Hematopoietic multipotent progenitor cell treated with erythropoietin and hydrocortisone succinate and interleukin-3 and kit ligand, for 4 days (in vitro differentiated cells): ENCODE results near the gene EGFL6.

Source experiments
- DNase-seq: peaks from one replicate; pipeline ENCODE4 v3.0.0-alpha.2; 2015

EGFL6 gene, protein sequence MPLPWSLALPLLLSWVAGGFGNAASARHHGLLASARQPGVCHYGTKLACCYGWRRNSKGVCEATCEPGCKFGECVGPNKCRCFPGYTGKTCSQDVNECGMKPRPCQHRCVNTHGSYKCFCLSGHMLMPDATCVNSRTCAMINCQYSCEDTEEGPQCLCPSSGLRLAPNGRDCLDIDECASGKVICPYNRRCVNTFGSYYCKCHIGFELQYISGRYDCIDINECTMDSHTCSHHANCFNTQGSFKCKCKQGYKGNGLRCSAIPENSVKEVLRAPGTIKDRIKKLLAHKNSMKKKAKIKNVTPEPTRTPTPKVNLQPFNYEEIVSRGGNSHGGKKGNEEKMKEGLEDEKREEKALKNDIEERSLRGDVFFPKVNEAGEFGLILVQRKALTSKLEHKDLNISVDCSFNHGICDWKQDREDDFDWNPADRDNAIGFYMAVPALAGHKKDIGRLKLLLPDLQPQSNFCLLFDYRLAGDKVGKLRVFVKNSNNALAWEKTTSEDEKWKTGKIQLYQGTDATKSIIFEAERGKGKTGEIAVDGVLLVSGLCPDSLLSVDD

GRCh38 chrX:13569479-13570260, at the start of gene EGFL6:
TSS of gene EGFL6 (plus strand) at chrX:13569601. CDS start at chrX:13569862, 261 bp downstream.
- DNase-seq, result no peak

DNA sequence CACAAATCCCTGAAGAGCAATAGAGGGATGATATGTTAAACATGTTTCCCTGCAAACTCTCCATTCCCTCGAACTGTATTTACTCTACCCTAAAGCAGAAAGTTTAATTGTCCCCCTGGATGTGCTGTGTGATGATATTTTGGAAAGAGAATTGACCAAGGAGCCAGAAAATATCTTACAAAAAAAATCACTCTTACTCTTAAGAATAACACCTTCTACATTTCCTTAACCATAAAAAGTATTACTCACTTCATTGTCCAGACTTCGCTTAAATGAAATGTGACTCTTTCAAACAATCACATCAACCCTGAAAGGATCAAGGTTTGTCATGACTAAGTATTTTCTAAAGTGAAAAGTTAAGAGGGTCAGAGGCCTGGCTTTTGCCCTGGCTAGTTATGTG, 49.0 kb upstream of the EGFL6 start:
- no peak for DNase-seq

- DNase-seq, result no peak
Observed at GRCh38 chrX:13520936-13521335, 48.5 kb upstream of the EGFL6 start.

DNA sequence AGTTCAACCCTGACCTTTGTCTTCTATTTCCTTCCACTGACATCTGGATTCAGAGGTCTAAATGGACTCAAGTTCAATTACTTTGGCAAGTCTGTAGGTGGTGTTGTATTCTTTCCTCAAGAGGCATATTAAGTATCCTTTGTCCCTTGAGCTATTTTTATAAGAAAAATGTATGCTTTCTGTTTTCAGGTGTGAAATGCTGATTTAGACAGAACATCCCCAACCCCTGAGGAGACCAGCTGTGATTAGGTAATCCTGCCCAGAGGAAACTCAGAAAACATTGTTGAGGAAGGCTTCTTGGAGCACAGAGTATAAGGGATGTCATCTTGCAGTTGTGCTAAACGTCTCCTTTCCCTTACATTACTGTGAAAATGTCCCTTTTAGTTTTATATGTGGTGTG, 46.6 kb upstream of the EGFL6 start:
- DNase-seq, result no peak

- no peak for DNase-seq
Observed at GRCh38 chrX:13533726-13534125, 35.7 kb upstream of the EGFL6 start.

DNA sequence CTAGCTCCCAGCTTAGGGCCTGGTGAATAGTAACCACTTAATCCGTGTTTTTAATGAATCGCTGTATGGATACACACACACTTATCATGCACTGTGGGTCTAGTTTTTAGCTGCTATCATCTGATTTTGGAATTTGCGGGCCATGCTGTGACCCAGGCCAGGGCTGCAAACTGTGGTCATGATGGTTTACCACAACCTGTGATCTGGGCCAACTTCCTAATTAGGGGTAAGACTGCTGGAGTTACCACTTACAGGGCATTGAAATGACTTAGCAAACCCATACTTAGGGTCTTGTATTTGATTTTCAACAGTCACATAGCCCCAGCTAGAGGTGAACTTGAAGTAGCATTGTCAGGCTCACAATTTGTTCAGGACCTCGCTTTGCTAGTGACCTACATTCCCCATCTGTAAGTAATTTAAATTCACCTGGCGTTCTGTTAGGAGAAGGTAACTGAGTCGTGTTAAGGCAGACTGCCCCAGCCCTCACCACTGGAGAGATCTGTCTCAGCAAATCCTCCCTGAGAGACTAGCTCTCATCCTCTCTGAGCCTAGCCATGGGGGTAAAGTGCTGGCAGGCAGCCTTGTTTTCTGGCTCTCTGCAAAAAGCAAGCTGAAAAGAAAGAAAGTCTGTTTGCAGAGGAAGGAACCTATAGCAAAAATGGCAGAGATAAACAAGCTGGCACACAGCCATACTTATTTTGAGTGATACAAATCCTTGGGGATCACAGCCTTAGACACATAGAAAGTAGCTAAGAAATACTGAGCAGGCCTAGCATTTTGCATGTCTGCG, 33.8 kb upstream of the EGFL6 start:
- peak; percentile 47 for DNase-seq

GRCh38 chrX:13536551-13536950, 32.9 kb upstream of the EGFL6 start:
- DNase-seq, result no peak

DNA sequence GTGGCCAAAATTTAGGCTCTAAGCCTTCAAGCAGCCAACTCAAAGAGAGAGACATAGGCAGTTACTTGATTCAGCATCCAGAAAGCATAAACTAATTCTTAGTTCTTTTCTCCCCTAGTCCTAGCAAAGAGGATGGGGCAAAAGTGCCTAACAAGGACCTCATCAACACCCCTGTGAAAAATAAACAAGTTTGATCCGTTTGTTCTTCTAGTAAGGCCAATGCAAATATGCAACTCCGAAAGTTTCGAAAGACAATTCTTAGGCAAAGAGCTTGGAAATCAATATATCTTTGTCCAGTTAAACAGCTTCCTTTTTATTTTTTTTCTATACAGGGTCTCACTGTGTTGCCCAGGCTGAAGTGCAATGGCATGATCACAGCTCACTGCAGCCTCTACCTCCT, 31.0 kb upstream of the EGFL6 start:
- no peak for DNase-seq

GRCh38 chrX:13540602-13541001, 28.8 kb upstream of the EGFL6 start:
- DNase-seq, result no peak

DNA sequence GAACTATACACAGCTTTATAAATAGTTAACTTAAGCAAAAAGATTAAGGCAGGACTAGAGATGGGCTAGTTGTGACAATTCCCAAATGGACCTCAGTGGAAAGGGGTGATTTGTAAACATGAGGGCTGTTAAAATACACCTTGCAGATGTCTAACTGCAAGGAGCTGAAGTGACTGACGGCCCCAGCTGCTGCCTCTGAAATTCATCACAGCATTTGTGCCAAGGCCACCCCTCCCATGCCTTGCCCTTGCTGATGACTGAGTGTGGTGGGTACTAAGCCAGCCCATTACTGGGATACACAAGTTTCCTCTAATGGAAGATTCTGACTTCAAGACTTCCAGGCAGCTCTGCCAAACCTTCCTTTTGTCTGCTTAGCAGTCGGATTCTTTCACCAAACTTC, 23.7 kb upstream of the EGFL6 start:
- no peak for DNase-seq

DNA sequence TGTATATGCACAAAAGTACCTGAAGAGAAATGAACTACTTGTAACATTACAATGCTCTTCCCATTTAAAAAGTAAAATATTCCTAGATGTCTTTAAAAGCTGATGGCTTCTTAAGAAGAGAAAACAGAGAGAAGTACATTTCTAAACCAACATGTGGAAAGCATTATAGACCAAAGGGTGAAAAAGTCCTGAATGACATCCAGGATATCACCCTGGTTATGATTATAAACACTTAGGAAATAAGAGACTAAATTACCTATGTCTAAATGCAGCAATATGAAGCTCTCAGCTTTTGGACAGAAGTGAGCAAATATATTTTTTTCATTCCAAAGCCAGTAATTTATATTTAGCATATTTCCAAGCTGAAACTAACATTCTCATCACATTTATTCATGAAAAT, 21.7 kb upstream of the EGFL6 start:
- no peak for DNase-seq

GRCh38 chrX:13550346-13550745, 19.1 kb upstream of the EGFL6 start:
- no peak for DNase-seq

DNA sequence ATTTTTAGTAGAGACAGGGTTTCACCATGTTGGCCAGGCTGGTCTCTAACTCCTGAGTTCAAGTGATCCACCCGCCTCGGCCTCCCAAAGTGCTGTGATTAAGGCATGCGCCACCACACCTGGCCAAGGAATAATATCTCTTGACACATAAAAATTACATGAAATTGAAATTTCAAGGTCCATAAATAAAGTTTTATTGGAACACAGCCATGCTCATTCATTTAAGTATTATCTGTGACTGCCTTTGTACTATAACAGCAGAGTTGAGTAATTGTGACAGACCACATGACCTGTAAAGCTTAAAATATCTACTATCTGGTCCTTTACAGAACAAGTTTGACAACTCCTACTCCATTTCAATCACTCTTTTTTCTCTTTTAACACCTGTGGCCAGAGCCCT, 17.8 kb upstream of the EGFL6 start:
- no peak for DNase-seq

- no peak for DNase-seq
Observed at GRCh38 chrX:13552892-13553291, 16.5 kb upstream of the EGFL6 start.

DNA sequence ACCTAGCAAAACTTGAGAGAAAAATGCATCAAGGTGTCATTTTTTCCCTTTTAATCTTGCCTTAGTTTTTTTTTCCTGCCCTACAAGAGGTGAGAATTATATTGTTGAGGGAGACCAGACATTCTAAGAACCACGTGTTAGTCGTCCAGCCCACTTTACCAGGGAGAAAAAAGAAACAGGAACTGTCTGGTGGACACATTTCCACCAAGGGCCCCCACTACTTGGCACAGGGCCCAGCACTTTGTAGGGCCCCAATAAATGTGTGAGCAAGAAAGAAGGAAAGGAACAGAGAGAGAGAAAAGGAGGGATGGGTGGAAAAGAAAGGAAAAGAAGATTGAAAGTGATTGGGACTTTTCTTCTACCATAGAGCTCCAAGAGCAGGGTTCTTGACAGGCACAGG, 3.9 kb upstream of the EGFL6 start:
- peak; percentile 45 for DNase-seq

GRCh38 chrX:13570261-13570605, 832 bp downstream of the EGFL6 start:
- no peak for DNase-seq

DNA sequence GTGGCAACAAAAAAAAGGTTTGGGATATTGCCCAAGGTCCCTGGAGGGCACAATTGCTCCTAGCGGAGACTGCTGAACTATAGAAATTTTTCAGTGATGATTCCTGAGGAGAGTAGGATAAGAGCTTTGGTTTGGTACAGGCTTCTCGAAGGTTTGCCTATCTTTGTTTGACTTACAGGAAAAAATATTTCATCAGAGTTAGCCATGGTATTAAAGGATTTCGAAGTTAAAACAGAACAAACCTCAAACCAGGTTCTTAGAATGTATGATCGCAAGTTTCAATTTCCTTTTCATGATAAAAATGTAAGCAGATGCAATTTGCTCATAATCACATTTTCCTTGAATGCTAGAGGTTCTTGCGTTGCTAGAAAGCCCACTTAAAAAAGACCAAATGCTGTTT, 1.7 kb downstream of the EGFL6 start:
- no peak for DNase-seq

GRCh38 chrX:13574600-13574999, 5.2 kb downstream of the EGFL6 start:
- DNase-seq, result no peak

GRCh38 chrX:13579661-13580060, 10.3 kb downstream of the EGFL6 start:
- DNase-seq, result no peak

- DNase-seq, result no peak
Observed at GRCh38 chrX:13581554-13581953, 12.2 kb downstream of the EGFL6 start.

DNA sequence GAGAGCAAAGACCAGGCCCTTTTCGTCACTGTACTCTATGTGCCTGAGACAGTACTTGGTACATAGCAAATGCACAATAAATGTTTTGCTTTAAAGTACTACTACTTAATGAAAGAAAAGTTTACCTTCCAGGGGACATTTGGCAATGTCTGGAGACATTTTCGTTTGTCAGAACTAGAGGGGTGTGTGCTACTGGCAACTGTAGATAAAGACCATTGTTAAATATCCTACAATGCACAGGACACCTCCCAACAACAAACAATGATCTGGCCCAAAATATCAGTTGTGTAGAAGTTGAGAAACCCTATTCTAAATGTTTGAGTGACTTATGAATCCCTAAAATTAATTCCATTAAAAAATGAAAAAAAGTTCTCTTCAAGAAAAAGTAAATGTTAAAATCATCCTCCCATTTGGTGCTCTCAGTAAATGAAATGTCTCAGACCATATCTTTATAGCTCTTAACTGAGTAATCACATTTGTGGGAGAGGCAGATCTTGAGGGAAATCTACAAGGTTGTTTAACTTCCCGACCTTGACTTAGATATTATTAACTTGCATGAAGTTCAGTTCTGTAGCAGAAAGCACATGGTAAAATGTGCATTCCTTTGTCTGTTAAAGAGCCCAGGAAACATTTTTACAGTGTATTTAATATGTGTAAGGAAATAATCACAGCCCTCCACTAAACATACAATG, 18.5 kb downstream of the EGFL6 start:
- peak; percentile 31 for DNase-seq

- DNase-seq, result no peak
Observed at GRCh38 chrX:13590207-13590606, 20.8 kb downstream of the EGFL6 start.

DNA sequence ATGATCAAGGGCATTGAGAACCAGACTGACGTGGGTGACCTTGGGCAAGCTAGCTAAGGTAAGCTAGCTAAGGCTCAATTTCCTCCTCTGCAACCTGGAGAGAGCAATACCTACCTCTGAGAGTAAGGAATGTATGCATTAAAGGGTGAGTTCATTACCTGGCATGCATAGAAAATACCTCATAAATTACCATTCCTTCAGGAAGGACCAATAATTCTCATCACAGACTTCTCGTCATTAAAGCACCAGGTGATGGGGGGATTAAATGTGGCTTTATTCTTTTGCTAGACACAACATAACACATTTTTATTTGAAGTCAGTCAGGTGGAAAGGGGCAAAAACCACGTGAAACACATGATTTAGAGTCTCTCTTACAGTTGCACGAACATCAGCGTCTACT, 21.5 kb downstream of the EGFL6 start:
- DNase-seq, result no peak
